OCI-LY7 (cell line): ENCODE results near the gene ZC3H14.

ENCODE experiments used
- CTCF ChIP-seq: fragments of 200-600 bp; sonication (generic); conservative IDR thresholded peaks from 2 replicates; pipeline ENCODE4 v1.5.1; 2014; ENCODE audit warnings: mild to moderate bottlenecking, antibody characterized with exemption, low read length, moderate library complexity, mixed read lengths
- EZH2phosphoT487 ChIP-seq: fragments of 200-600 bp; sonication (generic); IDR thresholded peaks from 2 replicates; pipeline ENCODE4 v1.6.1; 2018; ENCODE audit warnings: low read depth, borderline replicate concordance, mild to moderate bottlenecking, mixed run types, antibody characterized with exemption, low read length, moderate library complexity, mixed read lengths

DNA sequence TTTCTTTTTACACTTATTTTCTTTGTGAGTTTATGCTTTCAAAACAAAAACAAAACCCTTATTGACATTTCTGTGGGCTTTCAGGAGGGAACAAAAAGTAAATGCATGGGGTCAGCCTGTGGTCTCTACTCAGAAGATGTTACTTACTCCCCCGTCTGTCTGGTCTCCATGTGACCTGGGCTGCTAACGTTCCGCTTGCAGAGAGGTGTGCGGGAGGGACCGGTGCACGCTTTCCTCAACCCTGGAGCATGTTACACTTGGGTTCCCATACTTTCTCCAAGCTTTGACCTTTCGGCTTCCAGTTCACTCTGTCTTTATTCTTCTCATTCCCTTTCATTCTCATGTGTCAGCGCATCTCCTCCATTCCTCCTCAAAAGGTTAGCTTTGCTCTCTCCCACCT, 36.5 kb downstream of the ZC3H14 start:
- no peak for TF ChIP-seq CTCF
- no peak for TF ChIP-seq EZH2phosphoT487
